Caki2 (cell line): ENCODE data around the gene ZNF638. TPM values are rescaled to one million over a fixed set of nuclear protein-coding genes. Genes with fewer than 3 reads are reported as not detected.
"Not testable (repeated sequence)": the region's sequence is repeated elsewhere in the genome, so short reads cannot be mapped to it uniquely, and the experiment has no call there.

Experiments used
- DNase-seq: peaks from one replicate; pipeline ENCODE4 v3.0.0-alpha.2; 2015; ENCODE audit warnings: low read depth
- in situ Hi-C: cut with HindIII; loops from 2 replicates; pipeline ENCODE4 v1.10.0; 2016; ENCODE audit warnings: low sequenced_read_pairs, low pct_unique_long_range_greater_than_20kb, mixed read lengths
- total RNA-seq: library from RNA; depleted of rRNA; stranded (reverse); fragments of >200 nt; shearing (Covaris generic); gene quantifications from 2 replicates; pipeline ENCODE4 v1.2.3, GENCODE V29; 2014; ENCODE audit warnings: low replicate concordance

Gene ZNF638
- total RNA-seq, 1 experiment from 2014 or later: 38.5 TPM

DNA sequence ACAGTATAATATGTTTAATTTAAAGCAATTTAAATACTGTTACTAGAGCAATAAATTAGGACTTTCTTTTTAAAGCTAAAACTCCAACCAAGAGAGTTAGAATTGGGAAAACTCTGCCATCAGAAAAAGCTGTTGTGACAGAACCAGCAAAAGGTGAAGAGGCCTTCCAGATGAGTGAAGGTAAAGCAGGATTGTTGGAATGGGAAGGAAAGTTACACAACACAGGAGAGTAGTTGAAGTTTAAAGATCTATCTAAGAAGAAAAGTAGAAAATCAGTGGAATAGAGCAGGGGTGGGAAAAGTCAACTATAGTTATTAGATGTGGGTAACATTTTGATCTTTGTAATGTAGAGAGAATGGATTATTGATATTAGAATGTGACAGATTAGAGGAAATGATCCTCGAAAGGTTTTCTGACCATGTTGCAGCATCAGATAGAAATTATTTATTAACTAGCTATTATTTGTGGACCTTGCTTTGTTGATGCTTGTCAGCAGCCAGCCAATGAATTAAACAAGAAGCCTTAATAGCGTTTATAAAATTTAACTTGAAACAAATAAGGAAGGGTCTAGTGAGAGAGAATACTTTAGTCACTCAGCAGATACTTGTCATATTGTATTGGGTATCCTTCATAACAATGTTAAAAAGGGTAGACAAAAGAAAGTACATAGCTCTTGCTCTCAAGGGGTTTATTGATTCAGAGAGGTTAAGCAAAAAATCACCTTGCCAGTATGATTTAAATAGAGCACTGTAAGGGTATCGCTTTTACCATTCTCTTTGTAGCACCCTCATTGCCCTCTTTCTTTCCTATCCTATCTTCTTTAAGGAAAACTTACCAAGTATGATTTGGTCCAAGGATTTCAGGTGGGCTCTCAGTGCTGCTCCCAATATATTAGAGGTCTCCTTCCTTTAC lies 97.1 kb downstream of the ZNF638 start:
- in situ Hi-C loops: no loop called here
- no peak for DNase-seq

DNA sequence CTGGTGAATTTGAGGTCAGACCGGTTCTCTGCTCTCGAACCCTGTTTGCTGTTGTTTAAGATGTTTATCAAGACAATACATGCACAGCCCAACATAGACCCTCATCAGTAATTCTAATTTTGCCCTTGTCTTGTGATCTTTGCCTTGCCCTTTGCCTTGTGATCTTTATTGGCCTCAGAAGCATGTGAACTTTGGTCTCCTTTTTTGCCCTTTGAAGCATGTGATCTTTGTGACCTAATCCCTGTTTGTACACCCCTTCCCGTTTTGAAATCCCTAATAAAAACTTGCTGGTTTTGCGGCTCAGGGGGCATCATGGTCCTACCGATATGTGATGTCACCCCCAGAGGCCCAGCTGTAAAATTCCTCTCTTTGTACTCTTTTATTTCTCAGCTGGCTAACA lies 113.6 kb downstream of the ZNF638 start:
- in situ Hi-C loops, DNase-seq: not testable (repeated sequence)

DNA sequence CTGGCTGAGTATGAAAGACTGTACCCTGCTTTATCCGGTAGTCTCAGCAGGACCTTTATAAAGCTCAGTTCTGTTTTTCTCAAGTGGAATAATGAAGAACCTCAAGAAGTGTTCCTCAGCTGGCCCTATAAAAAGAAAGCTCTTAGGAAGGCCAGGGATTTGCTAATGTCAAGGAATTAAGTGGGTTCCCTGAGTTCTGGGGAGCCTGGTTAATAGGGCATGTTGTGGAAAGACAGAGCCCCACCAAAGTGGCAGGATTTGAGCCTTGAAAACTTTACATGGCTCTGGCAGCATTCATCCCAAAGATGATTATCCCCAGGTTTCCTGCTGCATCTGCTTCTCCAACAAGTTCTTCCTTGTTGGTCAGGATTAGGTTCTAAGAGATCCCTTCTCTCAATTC lies 114.9 kb downstream of the ZNF638 start:
- in situ Hi-C loops: no loop called here
- no peak for DNase-seq

DNA sequence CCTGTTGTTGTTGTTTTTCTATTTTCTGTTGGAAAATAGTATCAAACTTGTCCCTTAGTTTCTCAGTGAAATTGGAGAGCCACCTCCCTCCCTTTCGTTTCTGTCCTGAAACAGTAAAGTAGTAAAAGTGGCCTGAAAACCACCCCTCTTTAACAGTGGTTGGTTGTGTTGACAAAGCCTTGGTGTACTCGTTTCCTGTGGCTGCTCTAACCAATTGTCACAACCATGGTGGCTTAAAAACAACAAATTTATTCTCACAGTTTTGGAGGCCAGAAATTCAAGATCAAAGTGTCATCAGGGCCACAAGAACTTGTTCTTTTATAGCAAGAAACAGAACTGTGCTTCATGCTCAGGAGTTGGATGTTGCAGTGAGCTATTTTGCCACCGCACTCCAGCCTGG lies 117.8 kb downstream of the ZNF638 start:
- no peak for DNase-seq
- in situ Hi-C loops: no loop called here

DNA sequence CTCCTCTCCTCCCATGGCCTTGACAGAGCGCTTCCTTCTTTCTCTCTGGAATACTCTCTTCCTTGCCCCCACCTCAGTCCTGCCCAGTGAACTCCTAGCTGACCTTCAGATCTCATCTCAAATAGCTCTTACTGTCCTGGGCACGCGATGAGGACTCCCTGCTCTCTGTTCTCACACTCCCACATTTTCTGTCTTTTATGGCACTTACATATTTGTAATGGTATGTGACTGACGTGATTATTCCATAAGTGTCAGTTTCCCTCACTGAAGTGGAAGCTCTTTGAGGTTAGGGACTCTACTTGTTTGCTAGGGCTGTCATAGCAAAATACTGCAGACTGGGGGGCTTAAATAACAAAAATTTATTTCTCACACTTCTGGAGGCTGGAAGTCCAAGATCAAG lies 120.1 kb downstream of the ZNF638 start:
- no peak for DNase-seq
- in situ Hi-C loops: no loop called here

DNA sequence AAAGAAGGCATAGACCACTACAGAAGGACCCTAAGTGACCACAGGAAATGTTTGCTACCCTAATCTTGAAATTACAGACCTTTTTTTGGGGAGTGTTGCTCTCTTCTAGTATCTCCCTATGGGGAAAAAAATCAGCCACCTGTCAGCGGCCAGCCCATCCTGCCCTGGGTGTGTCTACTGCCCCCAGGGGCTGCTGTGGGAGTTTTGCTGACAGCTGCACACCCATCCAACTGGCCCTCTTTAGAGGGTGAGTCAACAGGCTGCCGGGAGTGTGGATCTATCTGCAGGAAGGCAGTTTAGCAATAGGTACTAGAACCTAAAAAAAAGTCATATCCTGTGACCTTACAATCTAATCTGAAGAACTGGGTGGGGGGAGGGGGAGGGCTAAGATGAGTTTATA lies 121.0 kb downstream of the ZNF638 start:
- DNase-seq: no peak

DNA sequence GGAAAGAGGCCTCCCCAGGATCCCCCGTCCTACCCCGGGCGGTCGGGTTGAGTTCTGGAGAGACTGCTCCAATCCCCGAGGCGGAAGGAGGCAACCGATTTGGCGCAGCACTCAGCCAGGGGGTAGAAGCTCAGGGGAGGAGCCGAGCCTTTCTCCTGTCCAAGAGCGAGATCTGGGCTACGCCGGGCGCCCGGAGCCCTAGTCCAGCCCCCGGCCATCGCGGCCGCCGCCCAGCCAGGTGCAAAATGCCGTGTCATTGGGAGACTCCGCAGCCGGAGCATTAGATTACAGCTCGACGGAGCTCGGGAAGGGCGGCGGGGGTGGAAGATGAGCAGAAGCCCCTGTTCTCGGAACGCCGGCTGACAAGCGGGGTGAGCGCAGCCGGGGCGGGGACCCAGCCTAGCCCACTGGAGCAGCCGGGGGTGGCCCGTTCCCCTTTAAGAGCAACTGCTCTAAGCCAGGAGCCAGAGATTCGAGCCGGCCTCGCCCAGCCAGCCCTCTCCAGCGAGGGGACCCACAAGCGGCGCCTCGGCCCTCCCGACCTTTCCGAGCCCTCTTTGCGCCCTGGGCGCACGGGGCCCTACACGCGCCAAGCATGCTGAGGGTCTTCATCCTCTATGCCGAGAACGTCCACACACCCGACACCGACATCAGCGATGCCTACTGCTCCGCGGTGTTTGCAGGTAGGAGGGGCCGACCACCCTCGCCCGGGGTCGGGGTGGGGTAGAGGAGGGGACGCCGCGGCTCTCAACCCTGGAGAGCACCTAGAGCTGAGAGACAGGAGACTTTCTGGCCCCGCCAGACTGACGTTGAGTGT lies 122.0 kb downstream of the ZNF638 start, which contains the start of gene DYSF:
TSS of gene DYSF (plus strand) at position 158 of the 817 bp plus-strand sequence.
- DNase-seq: no peak
- in situ Hi-C loops: no loop called here

More for the DNA sequence above, 121.0 kb downstream of the ZNF638 start:
- in situ Hi-C loops: no loop called here

DNA sequence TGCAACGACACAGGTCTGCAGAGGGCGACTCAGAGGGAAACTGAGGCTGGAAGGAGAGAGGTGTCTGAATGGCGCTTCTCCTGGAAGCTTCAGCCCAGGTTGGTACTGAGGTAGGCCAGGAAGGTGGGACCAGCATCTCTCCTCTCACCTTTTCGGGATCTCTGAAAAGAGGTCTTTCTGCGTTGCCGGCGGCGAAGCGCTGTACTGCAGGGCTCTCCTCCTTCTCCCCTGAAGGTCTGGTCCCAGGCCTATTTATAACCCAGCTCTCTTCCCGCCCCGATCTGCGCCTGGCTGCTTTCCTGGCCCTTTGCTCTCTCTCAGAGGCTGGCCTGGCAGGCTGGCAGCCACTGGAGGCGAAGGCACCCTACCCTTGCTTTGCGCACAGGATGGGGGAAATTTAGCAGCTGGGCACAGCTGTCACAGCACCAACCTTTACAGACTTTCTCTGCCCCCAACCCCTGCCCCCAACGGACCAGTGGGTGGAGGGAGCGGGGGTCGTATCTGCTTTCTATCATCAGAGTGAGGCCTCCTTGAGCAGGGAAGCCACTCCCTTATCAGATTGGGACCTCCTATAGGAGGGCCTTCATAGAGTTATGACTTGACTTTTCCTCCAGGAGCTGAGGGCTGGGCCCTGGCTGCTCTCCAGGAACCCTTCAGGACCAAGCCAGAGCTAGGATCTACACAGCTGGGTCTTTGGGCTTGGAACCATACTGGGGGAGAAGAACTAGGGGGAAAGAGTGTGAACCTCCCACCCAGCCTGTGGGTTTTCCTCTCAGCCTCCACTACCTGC lies 122.8 kb downstream of the ZNF638 start:
- DNase-seq: no peak
- in situ Hi-C loops: no loop called here

DNA sequence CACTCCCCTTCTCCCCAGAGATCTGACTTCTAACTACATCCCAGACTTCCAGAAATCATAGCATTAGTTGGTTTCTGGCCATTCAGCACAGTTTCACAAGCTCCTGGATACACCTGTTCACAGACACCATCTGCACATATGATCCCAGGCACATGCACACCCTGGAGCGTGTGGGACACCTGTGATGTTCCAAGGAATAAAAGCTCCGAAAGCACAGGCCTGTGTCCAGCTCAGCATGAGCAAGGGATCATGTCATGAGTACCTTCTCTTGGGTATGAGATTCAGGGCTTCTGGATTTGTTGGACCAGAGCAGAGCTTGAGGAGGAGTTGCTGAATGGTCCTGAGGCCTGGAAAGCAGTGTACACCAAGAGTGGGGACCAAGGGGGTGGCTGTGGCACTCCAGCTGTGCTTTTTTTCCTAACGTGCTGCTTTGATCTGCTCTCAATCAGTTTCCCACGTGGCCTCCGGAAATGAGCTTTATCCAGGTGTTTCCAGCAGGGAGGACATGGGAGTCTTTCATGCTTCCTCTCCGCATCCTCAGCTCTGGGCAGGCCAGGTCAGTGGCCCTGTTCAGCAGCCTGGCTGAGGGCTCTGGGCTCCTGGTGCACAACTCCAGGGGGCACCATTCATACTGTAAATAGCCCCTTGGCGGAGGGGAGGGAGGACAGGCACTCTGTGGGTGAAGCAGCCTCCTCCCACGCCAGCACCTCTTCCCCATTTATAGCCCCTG lies 123.6 kb downstream of the ZNF638 start:
- in situ Hi-C loops: no loop called here
- DNase-seq: no peak

DNA sequence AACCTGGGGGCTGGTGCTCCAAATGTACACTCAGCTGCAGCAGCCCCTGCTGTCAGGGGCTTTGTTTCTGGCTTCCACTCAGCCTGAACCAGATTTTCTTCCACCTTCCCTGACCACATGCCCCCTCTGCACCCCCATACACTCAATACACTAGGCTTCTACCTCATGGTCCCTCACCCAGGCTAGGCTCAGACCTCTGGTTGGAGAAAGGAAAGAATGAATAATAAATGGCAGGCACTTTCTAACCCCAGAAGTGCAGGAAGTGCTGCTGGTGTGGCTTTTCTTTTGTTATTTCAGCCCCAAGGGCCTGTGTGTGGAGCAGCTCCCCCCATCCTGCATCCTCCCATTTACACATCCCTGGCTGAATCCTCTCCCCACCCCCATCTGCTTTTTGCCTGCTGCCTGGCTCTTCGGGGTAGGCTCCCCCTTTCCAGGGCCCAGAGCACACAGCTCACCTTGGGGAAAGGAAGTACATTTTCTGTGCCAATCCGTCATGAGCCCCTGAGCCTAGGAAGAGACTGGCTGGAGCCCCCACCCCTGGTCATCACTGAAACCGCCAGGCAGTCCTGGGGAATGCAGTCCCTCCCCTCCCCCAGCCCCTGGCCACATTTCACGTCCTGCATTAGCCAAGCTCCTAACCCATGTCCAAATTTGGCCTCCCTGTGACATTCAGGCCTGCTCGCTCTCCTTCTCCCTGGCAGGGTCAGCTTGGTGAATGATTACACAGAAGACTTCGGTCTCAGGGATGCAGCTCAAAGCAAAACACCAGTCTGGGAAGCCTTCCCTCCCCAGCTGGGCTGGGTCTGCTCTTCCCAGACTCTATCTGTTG lies 124.4 kb downstream of the ZNF638 start:
- in situ Hi-C loops: no loop called here
- DNase-seq: no peak

DNA sequence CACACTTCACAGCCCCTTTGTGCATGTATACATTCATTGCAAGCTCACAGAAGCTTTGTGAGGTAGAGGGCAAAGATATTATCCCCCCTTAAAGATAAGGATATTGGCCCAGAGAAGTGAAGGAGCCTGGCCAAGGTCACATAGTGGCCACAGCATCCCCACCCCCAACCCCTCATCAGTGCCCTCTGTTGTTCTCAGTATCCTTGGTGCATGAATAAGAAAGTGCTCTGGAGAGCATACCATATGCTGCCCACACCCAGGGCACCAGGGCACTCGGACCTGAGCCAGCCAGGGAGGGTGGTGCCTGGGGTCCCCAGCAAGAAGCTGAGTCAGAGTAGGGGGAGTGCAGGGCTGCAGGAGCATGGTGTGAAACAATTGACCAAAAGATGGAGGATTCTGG lies 125.0 kb downstream of the ZNF638 start:
- in situ Hi-C loops: no loop called here
- DNase-seq: no peak

DNA sequence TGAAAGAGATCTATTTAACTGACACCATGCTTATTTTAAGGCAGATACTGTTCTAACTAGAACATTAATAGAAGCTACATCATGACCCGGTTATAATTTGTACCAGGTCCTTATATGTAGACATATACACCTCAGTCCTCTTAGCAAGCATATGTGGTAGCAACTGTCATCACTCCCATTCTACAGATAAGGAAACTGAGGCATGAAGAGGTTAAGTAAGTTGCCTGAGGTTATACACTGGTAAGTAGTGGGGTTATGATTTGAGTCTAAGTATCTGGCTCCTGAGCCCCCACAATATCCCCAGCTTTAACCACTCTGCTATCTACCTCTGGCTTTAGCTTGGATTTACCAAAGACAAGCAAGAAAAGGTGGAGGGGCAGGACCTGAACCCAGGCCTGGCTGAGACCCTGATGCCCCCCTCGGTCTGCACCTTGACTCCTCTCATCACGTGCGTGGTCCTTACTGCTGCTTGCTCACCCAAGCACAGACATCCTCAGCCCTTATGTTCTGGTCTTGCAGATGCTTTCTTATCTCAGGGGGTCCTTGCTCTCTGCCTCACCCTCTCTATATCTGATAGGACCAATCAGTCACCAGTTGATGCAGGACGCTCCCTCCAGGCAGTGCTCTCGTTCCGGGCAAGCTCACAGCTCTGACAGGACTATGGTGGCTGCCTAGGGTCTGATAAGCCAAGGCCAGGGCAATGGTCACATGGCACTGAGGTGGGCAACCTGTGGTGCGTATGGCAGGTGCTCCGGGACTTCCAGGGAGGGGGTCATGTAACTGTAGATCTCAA lies 125.7 kb downstream of the ZNF638 start:
- in situ Hi-C loops: no loop called here
- DNase-seq: no peak

DNA sequence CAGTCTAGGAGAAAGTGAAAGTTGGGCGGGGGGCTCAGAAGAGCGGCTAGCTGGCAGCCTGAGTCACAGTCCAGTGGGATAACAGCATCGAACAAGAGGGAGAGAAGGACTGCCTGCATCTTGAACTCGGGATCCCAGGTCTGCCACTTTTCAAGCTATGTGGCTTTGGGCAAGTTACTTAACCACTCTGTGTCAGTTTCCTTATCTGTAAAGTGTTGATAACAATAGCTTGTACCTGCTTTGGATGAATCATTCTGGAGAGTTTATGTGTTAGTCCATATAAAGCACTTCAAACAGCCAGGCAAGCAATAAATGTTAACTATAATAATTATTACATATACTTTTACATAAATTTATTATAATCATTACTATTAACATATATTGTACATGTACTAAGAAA lies 126.3 kb downstream of the ZNF638 start:
- in situ Hi-C loops: no loop called here
- DNase-seq: no peak

DNA sequence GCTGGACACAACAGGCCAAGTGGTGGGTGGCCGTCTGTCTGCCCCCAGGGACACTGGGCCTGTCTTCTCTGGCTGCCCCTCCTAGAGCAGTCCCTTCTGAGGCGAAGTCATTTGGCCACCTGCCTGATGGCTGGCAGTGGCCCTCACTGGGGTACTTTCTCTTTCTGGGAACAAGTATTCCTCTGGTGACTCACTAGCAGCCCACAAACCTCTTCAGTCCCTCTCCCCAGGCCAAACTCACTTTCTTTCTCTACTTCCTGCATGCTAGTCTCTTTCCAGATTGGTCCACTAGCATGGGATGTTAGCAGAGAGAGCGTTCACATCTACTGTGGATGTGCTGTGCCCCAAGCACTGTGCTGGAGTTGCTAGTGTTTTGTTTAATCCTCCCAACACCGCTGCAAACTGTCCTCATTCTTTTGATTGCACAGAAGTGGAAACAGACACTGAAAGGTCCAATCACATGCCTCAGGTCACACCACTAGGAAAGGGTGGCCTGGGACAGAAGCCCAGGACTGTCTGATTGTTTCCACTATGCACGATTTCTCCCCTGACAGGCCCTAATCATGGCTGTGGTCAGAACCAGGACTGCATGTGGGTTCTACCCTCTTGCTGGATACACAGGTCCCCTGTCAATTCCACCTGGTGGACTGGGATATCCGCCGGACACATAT lies 127.0 kb downstream of the ZNF638 start:
- in situ Hi-C loops: no loop called here
- DNase-seq: no peak

DNA sequence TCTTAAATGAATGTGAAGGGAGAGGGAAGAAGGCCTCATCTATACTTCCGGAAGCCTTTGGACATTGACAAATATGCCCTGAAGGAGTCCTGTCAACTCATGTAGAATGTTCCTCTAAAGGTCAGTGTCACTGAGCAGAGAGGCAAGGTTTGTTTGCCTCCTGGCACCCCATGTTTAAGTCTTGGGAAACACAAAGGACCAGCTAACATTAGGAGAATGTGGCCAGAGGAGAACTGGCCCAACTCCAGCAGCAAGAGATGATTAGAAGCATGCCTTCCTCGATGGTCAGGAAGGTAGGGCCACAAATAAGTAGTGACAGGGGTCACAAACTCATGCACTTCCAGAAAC lies 127.5 kb downstream of the ZNF638 start:
- in situ Hi-C loops: no loop called here

DNA sequence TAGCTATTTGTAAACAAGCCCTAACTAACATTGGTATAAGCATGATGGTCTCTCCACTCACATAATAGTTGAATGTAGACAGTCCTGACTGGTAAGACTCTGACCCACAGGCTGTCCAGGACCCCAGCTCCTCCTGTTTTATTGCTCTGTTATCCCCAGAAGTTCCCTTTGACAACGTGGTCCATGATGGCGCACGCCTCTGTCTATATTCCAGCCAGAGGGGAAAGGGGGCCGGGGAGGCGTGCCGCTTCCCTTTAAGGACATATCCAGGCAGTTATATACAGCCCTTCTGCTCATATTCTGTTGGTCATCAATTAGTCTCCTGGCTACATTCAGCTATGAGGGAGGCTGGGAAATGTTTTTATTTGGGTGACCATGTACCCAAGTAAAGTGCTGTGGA lies 128.5 kb downstream of the ZNF638 start:
- DNase-seq: no peak
- in situ Hi-C loops: no loop called here

More for the DNA sequence above, 127.5 kb downstream of the ZNF638 start:
- DNase-seq: no peak
